H9 (cell line): ENCODE measurements around the gene PNPLA1. TPM values are rescaled to one million over a fixed set of nuclear protein-coding genes. Genes with fewer than 3 reads are reported as not detected.

ENCODE experiments used
- DNase-seq: peaks from one replicate; pipeline ENCODE4 v3.0.0-alpha.2; 2017
- H2AFZ ChIP-seq: one replicate; pipeline ENCODE4 v1.6.1; 2013; ENCODE audit warnings: mild to moderate bottlenecking, low read length, control low read depth, moderate library complexity
- H2AK5ac ChIP-seq: 2 replicates; pipeline ENCODE4 v1.6.1; 2013; ENCODE audit warnings: low read length, control low read depth, mixed read lengths; ENCODE audit not compliant: insufficient read length
- H2BK120ac ChIP-seq: one replicate; pipeline ENCODE4 v1.6.1; 2013; ENCODE audit warnings: low read depth, mild to moderate bottlenecking, low read length, control low read depth, inconsistent platforms; ENCODE audit not compliant: poor library complexity, severe bottlenecking
- H2BK12ac ChIP-seq: 2 replicates; pipeline ENCODE4 v1.6.1; 2013; ENCODE audit warnings: low read length, control low read depth, mixed read lengths, low read depth; ENCODE audit not compliant: insufficient read length
- H2BK15ac ChIP-seq: 2 replicates; pipeline ENCODE4 v1.6.1; 2013; ENCODE audit warnings: low read depth, low read length, control low read depth
- H2BK20ac ChIP-seq: one replicate; pipeline ENCODE4 v1.6.1; 2013; ENCODE audit warnings: low read depth, mild to moderate bottlenecking, low read length, control low read depth, inconsistent platforms; ENCODE audit not compliant: poor library complexity, severe bottlenecking
- H2BK5ac ChIP-seq: 2 replicates; pipeline ENCODE4 v1.6.1; 2013; ENCODE audit warnings: low read length, control low read depth, mixed read lengths; ENCODE audit not compliant: insufficient read length
- H3K14ac ChIP-seq: 2 replicates; pipeline ENCODE4 v1.6.1; 2013; ENCODE audit warnings: low read length, control low read depth; ENCODE audit not compliant: insufficient read depth
- H3K18ac ChIP-seq: 2 replicates; pipeline ENCODE4 v1.6.1; 2013; ENCODE audit warnings: low read depth, mild to moderate bottlenecking, mixed read lengths, low read length, control low read depth; ENCODE audit not compliant: insufficient read length
- H3K23ac ChIP-seq: 2 replicates; pipeline ENCODE4 v1.6.1; 2013; ENCODE audit warnings: low read length, control low read depth, mixed read lengths, low read depth; ENCODE audit not compliant: insufficient read length
- H3K23me2 ChIP-seq: 2 replicates; pipeline ENCODE4 v1.6.1; 2013; ENCODE audit warnings: low read depth, mild to moderate bottlenecking, mixed read lengths, low read length, control low read depth; ENCODE audit not compliant: insufficient read length, poor library complexity, severe bottlenecking
- H3K27ac ChIP-seq: 2 replicates; pipeline ENCODE4 v1.5.1; 2013; ENCODE audit warnings: low read length, control low read depth, mixed read lengths, low read depth; ENCODE audit not compliant: insufficient read length
- H3K27me3 ChIP-seq: 2 replicates; pipeline ENCODE4 v1.6.1; 2013; ENCODE audit warnings: low read length, control low read depth, inconsistent platforms; ENCODE audit not compliant: insufficient read depth
- H3K4ac ChIP-seq: 2 replicates; pipeline ENCODE4 v1.6.1; 2013; ENCODE audit warnings: low read depth, mild to moderate bottlenecking, control low read depth, inconsistent platforms, low read length, moderate library complexity
- H3K4me1 ChIP-seq: 2 replicates; pipeline ENCODE4 v1.6.1; 2013; ENCODE audit warnings: low read length, control low read depth, inconsistent platforms; ENCODE audit not compliant: insufficient read depth
- H3K4me2 ChIP-seq: 2 replicates; pipeline ENCODE4 v1.6.1; 2013; ENCODE audit warnings: low read length, control low read depth, mixed read lengths; ENCODE audit not compliant: insufficient read length, insufficient read depth
- H3K56ac ChIP-seq: 2 replicates; pipeline ENCODE4 v1.6.1; 2013; ENCODE audit warnings: low read depth, mild to moderate bottlenecking, mixed read lengths, low read length, control low read depth; ENCODE audit not compliant: insufficient read length
- H3K79me1 ChIP-seq: 2 replicates; pipeline ENCODE4 v1.6.1; 2013; ENCODE audit warnings: low read depth, mild to moderate bottlenecking, moderate library complexity, low read length, control low read depth, inconsistent platforms; ENCODE audit not compliant: insufficient read depth, poor library complexity, severe bottlenecking
- H3K79me2 ChIP-seq: 2 replicates; pipeline ENCODE4 v1.6.1; 2013; ENCODE audit warnings: low read length, control low read depth, inconsistent platforms; ENCODE audit not compliant: insufficient read depth
- H3K9ac ChIP-seq: 2 replicates; pipeline ENCODE4 v1.6.1; 2013; ENCODE audit warnings: low read length, control low read depth, mixed read lengths; ENCODE audit not compliant: insufficient read length; ENCODE audit errors: extremely low read depth
- H3K9me3 ChIP-seq: one replicate; pipeline ENCODE4 v1.6.1; 2013; ENCODE audit warnings: low read depth, low read length, inconsistent platforms; ENCODE audit not compliant: control insufficient read depth
- H3T11ph ChIP-seq: one replicate; pipeline ENCODE4 v1.6.1; 2013; ENCODE audit warnings: mild to moderate bottlenecking, low read length, control low read depth, inconsistent platforms
- H4K20me1 ChIP-seq: one replicate; pipeline ENCODE4 v1.6.1; 2013; ENCODE audit not compliant: control insufficient read depth, insufficient read length, insufficient read depth
- H4K5ac ChIP-seq: 2 replicates; pipeline ENCODE4 v1.6.1; 2013; ENCODE audit warnings: low read depth, mild to moderate bottlenecking, mixed read lengths, low read length, control low read depth; ENCODE audit not compliant: insufficient read length
- H4K8ac ChIP-seq: replicated peaks from 2 replicates; pipeline ENCODE4 v1.6.1; 2013; ENCODE audit warnings: low read length, control low read depth, mixed read lengths, low read depth; ENCODE audit not compliant: insufficient read length
- H4K91ac ChIP-seq: 2 replicates; pipeline ENCODE4 v1.6.1; 2013; ENCODE audit warnings: low read depth, mild to moderate bottlenecking, moderate library complexity, mixed read lengths, low read length, control low read depth; ENCODE audit not compliant: insufficient read length
- H3K27ac Mint-ChIP-seq, 3 experiments: 2 replicates in 2 of 3; 3 replicates in 1 of 3; pipeline ENCODE4 v1.8.0; 2020 to 2021; ENCODE audit warnings: mixed read lengths in 3 of 3, mild to moderate bottlenecking in 1 of 3, moderate library complexity in 1 of 3
- H3K27me3 Mint-ChIP-seq: 2 replicates; pipeline ENCODE4 v1.8.0; 2021; ENCODE audit warnings: low read depth, mild to moderate bottlenecking, moderate library complexity, mixed read lengths
- H3K36me3 Mint-ChIP-seq, 3 experiments: 2 replicates in 2 of 3; 3 replicates in 1 of 3; pipeline ENCODE4 v1.8.0; 2020 to 2021; ENCODE audit warnings: low read depth in 3 of 3, mixed read lengths in 3 of 3; ENCODE audit not compliant: insufficient read depth in 1 of 3
- H3K4me1 Mint-ChIP-seq, 2 experiments: 2 replicates each; pipeline ENCODE4 v1.8.0; 2020; ENCODE audit warnings: mixed read lengths in 2 of 2
- H3K4me3 Mint-ChIP-seq, 2 experiments: 2 replicates in 1 of 2; 3 replicates in 1 of 2; pipeline ENCODE4 v1.8.0; 2020 to 2021; ENCODE audit warnings: mild to moderate bottlenecking in 2 of 2, mixed read lengths in 2 of 2, moderate library complexity in 1 of 2
- H3K9me3 Mint-ChIP-seq, 2 experiments: 2 replicates in 1 of 2; 3 replicates in 1 of 2; pipeline ENCODE4 v1.8.0; 2020; ENCODE audit warnings: mild to moderate bottlenecking in 2 of 2, mixed read lengths in 2 of 2, moderate library complexity in 1 of 2
- WGBS: extraction: QIAGEN DNeasy Blood & Tissue Kit; methylation state at CpG from one replicate; pipeline ENCODE4 v1.1.7; 2013; ENCODE audit warnings: missing lambda C conversion rate, low lambda C conversion rate, mixed read lengths; ENCODE audit not compliant: insufficient read length; ENCODE audit errors: extremely low coverage; 5-methylcytosine and 5-hydroxymethylcytosine counted together
- long read RNA-seq: library from polyadenylated mRNA; unstranded; transcript quantifications from one replicate; pipeline ENCODE4 v2.0.0, GENCODE V29; 2020
- total RNA-seq: library from RNA; stranded (reverse); gene quantifications from 2 replicates; pipeline ENCODE4 v1.2.1, GENCODE V29; 2021
- TF ChIP-seq, protein P1 (sequence below): fragments of 200-600 bp; sonication (generic); conservative IDR thresholded peaks from 3 replicates; pipeline ENCODE4 v1.8.0; 2021; ENCODE audit warnings: antibody characterized with exemption, mild to moderate bottlenecking

Gene PNPLA1
- total RNA-seq: 0.09 TPM in 1 of 2 replicates, not detected in the other
- long read RNA-seq: 0 reads

DNA sequence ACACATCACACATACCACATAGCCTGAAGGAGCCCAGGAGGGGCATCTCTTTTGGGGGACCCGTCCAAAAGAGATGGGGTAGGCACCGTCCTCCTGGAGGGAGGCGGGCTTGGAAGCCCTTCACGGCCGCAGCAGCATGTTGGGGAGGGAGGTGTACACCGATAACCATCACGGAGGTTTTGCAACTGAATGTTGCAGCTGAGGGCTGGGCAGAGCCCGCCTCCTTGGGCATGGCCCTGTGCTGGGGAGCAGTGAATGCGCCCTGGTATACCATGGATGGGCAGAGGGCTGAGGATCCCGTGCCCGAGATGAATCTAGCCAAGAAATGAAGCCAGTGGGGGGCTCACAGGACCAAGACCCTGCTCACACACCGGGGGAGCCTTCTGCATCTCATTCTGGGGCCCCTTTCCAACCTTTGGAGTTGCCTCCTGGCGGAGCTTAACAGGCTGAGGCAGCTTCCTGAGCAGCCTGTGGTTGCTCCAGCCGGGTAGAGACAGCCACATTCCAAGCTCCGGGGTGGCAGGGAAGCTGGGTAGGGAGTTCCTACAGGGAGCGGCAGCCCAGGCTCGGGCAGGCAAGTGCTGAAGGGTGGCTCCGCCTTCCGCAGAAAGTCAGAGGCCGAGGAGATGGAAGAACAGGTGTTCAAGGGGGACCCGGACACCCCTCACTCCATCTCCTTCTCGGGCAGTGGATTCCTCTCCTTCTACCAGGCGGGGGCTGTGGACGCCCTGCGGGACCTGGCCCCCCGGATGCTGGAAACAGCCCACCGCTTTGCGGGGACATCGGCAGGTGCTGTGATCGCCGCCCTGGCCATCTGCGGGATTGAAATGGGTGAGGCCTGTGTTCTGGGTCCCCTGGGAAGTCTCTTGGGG lies at the start of gene PNPLA1:
TSS of gene PNPLA1 (plus strand) at position 227 of the 872 bp plus-strand sequence. CDS start at position 627, 400 bp downstream.
- no peaks in the 10 kb centered on the region for H3K23me2 ChIP-seq
- H3K27ac ChIP-seq: no peak within 1 kb of the TSS
- H2AK5ac ChIP-seq: no peak within 1 kb of the TSS
- no peaks in the 10 kb centered on the region for H3K79me1 ChIP-seq
- H2BK5ac ChIP-seq: no peak within 1 kb of the TSS
- H3K27me3 ChIP-seq: no peaks in the 10 kb centered on the region; the same call in 1 of the 2 replicates
- H3K9ac ChIP-seq: no peak within 1 kb of the TSS
- no peaks in the 10 kb centered on the region for H3K4me1 ChIP-seq
- no peaks in the 10 kb centered on the region for H3K36me3 Mint-ChIP-seq
- H3K4me3 Mint-ChIP-seq: no peak within 1 kb of the TSS
- no peaks in the 10 kb centered on the region for H3K79me2 ChIP-seq
- DNase-seq: peak; percentile 56
- H3K23ac ChIP-seq: no peak within 1 kb of the TSS
- H3K4me2 ChIP-seq: no peak within 1 kb of the TSS
- no peak within 1 kb of the TSS for H4K8ac ChIP-seq
- H2BK20ac ChIP-seq: no peak within 1 kb of the TSS
- no peaks in the 10 kb centered on the region for H4K20me1 ChIP-seq
- no peak within 1 kb of the TSS for H4K5ac ChIP-seq
- peaks cover 0 to 5% of the 10 kb centered on the region in 2 experiments; a peak in 2 of 5 replicates for H3K9me3 Mint-ChIP-seq
- no peak within 1 kb of the TSS for H3K18ac ChIP-seq
- no peak within 1 kb of the TSS for H2BK15ac ChIP-seq
- no peak within 1 kb of the TSS for H3K14ac ChIP-seq
- H3K4me1 Mint-ChIP-seq: peaks cover 3 to 5% of the 10 kb centered on the region in 2 experiments; a peak in 3 of 4 replicates
- H2BK12ac ChIP-seq: no peak within 1 kb of the TSS
- H2AFZ ChIP-seq: no peak within 1 kb of the TSS
- no peaks in the 10 kb centered on the region for H3K9me3 ChIP-seq
- H3T11ph ChIP-seq: no peak within 1 kb of the TSS
- TF ChIP-seq, protein P1, sequence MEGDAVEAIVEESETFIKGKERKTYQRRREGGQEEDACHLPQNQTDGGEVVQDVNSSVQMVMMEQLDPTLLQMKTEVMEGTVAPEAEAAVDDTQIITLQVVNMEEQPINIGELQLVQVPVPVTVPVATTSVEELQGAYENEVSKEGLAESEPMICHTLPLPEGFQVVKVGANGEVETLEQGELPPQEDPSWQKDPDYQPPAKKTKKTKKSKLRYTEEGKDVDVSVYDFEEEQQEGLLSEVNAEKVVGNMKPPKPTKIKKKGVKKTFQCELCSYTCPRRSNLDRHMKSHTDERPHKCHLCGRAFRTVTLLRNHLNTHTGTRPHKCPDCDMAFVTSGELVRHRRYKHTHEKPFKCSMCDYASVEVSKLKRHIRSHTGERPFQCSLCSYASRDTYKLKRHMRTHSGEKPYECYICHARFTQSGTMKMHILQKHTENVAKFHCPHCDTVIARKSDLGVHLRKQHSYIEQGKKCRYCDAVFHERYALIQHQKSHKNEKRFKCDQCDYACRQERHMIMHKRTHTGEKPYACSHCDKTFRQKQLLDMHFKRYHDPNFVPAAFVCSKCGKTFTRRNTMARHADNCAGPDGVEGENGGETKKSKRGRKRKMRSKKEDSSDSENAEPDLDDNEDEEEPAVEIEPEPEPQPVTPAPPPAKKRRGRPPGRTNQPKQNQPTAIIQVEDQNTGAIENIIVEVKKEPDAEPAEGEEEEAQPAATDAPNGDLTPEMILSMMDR: no peak
- no CpG with 5 or more reads among the region's 32 CpGs for WGBS
- no peak within 1 kb of the TSS for H3K27ac Mint-ChIP-seq
- H3K56ac ChIP-seq: no peak within 1 kb of the TSS
- H3K27me3 Mint-ChIP-seq: peaks cover 10% of the 10 kb centered on the region
- H3K4ac ChIP-seq: no peak within 1 kb of the TSS
- no peak within 1 kb of the TSS for H2BK120ac ChIP-seq
- no peak within 1 kb of the TSS for H4K91ac ChIP-seq
